GM23248 (cell line): ENCODE measurements around the gene SLX4IP. TPM values are rescaled to one million over a fixed set of nuclear protein-coding genes. Genes with fewer than 3 reads are reported as not detected.
A peak's percentile ranks its signal among the peaks of the same experiment; 100 is the strongest.

Source experiments
- DNase-seq: peaks from one replicate; pipeline ENCODE4 v3.0.0-alpha.2; 2015
- H2AFZ ChIP-seq: fragments of 200-600 bp; sonication (generic); 2 replicates; pipeline ENCODE4 v1.6.1; 2016; ENCODE audit warnings: antibody characterized with exemption
- H3F3A ChIP-seq: fragments of 200-600 bp; sonication (generic); 2 replicates; pipeline ENCODE4 v1.6.1; 2016; ENCODE audit warnings: mild to moderate bottlenecking, antibody characterized with exemption, mixed run types; ENCODE audit not compliant: insufficient read depth
- H3K27ac ChIP-seq: fragments of 200-600 bp; sonication (generic); 2 replicates; pipeline ENCODE4 v1.5.1; 2016; ENCODE audit warnings: mild to moderate bottlenecking
- H3K27me3 ChIP-seq: fragments of 200-600 bp; sonication (generic); replicated peaks from 2 replicates; pipeline ENCODE4 v1.6.1; 2016; ENCODE audit warnings: mild to moderate bottlenecking; ENCODE audit not compliant: insufficient read depth
- H3K36me3 ChIP-seq: fragments of 200-600 bp; sonication (generic); 2 replicates; pipeline ENCODE4 v1.6.1; 2016; ENCODE audit warnings: low read depth, mild to moderate bottlenecking
- H3K4me1 ChIP-seq: fragments of 200-600 bp; sonication (generic); 2 replicates; pipeline ENCODE4 v1.6.1; 2016; ENCODE audit warnings: mild to moderate bottlenecking; ENCODE audit not compliant: insufficient read depth
- H3K4me2 ChIP-seq: fragments of 200-600 bp; sonication (generic); one replicate; pipeline ENCODE4 v1.6.1; 2016; ENCODE audit warnings: mild to moderate bottlenecking; ENCODE audit not compliant: unreplicated experiment
- H3K4me3 ChIP-seq: fragments of 200-600 bp; sonication (generic); 2 replicates; pipeline ENCODE4 v1.5.1; 2016; ENCODE audit warnings: mild to moderate bottlenecking
- H3K79me2 ChIP-seq: fragments of 200-600 bp; sonication (generic); 2 replicates; pipeline ENCODE4 v1.6.1; 2016; ENCODE audit warnings: mild to moderate bottlenecking; ENCODE audit not compliant: insufficient read depth
- H3K9ac ChIP-seq: fragments of 200-600 bp; sonication (generic); 2 replicates; pipeline ENCODE4 v1.6.1; 2016; ENCODE audit warnings: mild to moderate bottlenecking
- H3K9me2 ChIP-seq: fragments of 200-600 bp; sonication (generic); 2 replicates; pipeline ENCODE4 v1.6.1; 2016; ENCODE audit warnings: mixed run types, mild to moderate bottlenecking, moderate library complexity; ENCODE audit not compliant: insufficient read depth
- H3K9me3 ChIP-seq: fragments of 200-600 bp; sonication (generic); one replicate; pipeline ENCODE4 v1.6.1; 2017; ENCODE audit warnings: low read depth
- H4K20me1 ChIP-seq: fragments of 200-600 bp; sonication (generic); 2 replicates; pipeline ENCODE4 v1.6.0; 2016; ENCODE audit not compliant: insufficient read depth
- EZH2 ChIP-seq: fragments of 200-600 bp; sonication (generic); IDR thresholded peaks from 2 replicates; pipeline ENCODE4 v1.6.1; 2018; ENCODE audit warnings: antibody characterized with exemption, mild to moderate bottlenecking; ENCODE audit not compliant: insufficient read depth, poor library complexity, severe bottlenecking
- EZH2phosphoT487 ChIP-seq: fragments of 200-600 bp; sonication (generic); IDR thresholded peaks from 2 replicates; pipeline ENCODE4 v1.6.1; 2018; ENCODE audit warnings: antibody characterized with exemption, moderate library complexity, mild to moderate bottlenecking, low read depth; ENCODE audit not compliant: insufficient read depth
- WGBS, 2 experiments: methylation state at CpG; one replicate each; pipeline ENCODE4 v1.1.6; 2015 to 2017; ENCODE audit warnings: low lambda C conversion rate in 2 of 2, low coverage in 1 of 2; ENCODE audit errors: missing lambda C conversion rate in 2 of 2; 5-methylcytosine and 5-hydroxymethylcytosine counted together
- in situ Hi-C: fragments of 300-500 bp; cut with MboI; formaldehyde crosslinking; loops from 2 replicates; pipeline ENCODE4 v1.15.0; 2020
- polyA plus RNA-seq: library from polyadenylated mRNA; unstranded; fragments of >200 nt; fragmentation: Nextera tagmentation; extraction: Ambion mirVana; gene quantifications from 2 replicates; pipeline ENCODE4 v1.2.1, GENCODE V29; 2016
- total RNA-seq: library from RNA; depleted of rRNA; stranded (reverse); fragments of >200 nt; shearing (Covaris generic); gene quantifications from 2 replicates; pipeline ENCODE4 v1.2.3, GENCODE V29; 2014

SLX4IP gene
- total and polyA plus RNA-seq, 2 experiments from 2014 or later = 3.7 to 3.9 TPM

- Histone ChIP-seq H3K4me3 (no peak overlapping the region), H3K9me3 (no peaks in the 10 kb centered on the region), H3K4me1 (peaks cover 14% of the 10 kb centered on the region), H3K9me2 (no peaks in the 10 kb centered on the region), H3K9ac (no peak overlapping the region), H3K27ac (no peak overlapping the region), H3K27me3 (no peaks in the 10 kb centered on the region), H2AFZ (no peak overlapping the region), H4K20me1 (no peaks in the 10 kb centered on the region), H3K79me2 (no peaks in the 10 kb centered on the region), H3K36me3 (no peaks in the 10 kb centered on the region), H3F3A (peaks cover 12% of the 10 kb centered on the region; the same call in 1 of the 2 replicates), H3K4me2 (no peak overlapping the region)
- DNase-seq = no peak
- TF ChIP-seq EZH2phosphoT487 = no peak
- TF ChIP-seq EZH2 = no peak
- WGBS, 2 experiments = 96 to 98% methylated on average over 7 of the region's 7 CpGs
- in situ Hi-C loops = no loop called here
These were observed 69.5 kb downstream of the SLX4IP start for GRCh38 chr20:10504608-10504993.

GRCh38 chr20:10504994-10505730 lies 70.1 kb downstream of the SLX4IP start:
- no peaks in the 10 kb centered on the region for H3K79me2 ChIP-seq
- no peaks in the 10 kb centered on the region for H3K36me3 ChIP-seq
- H3K4me3 ChIP-seq = no peak overlapping the region
- in situ Hi-C loops = no loop called here
- no peaks in the 10 kb centered on the region for H3K9me2 ChIP-seq
- TF ChIP-seq EZH2phosphoT487 (no peak), EZH2 (no peak)
- no peaks in the 10 kb centered on the region for H3K9me3 ChIP-seq
- 18 to 22% methylated on average over 5 of the region's 5 CpGs for WGBS, 2 experiments
- H2AFZ ChIP-seq = peak overlapping the region; percentile 37; the same call in 1 of the 2 replicates
- H3K9ac ChIP-seq = no peak overlapping the region
- no peaks in the 10 kb centered on the region for H4K20me1 ChIP-seq
- no peaks in the 10 kb centered on the region for H3K27me3 ChIP-seq
- peak; percentile 48 for DNase-seq
- peaks cover 12% of the 10 kb centered on the region; the same call in 1 of the 2 replicates for H3F3A ChIP-seq
- no peak overlapping the region for H3K4me2 ChIP-seq
- peaks cover 14% of the 10 kb centered on the region for H3K4me1 ChIP-seq
- no peak overlapping the region for H3K27ac ChIP-seq

- H3K27me3 ChIP-seq = no peaks in the 10 kb centered on the region
- H3K4me2 ChIP-seq = no peak overlapping the region
- H3K4me3 ChIP-seq = no peak overlapping the region
- no peaks in the 10 kb centered on the region for H3K79me2 ChIP-seq
- in situ Hi-C loops = no loop called here
- no peaks in the 10 kb centered on the region for H3K36me3 ChIP-seq
- H3K4me1 ChIP-seq = peaks cover 17% of the 10 kb centered on the region
- no peak for DNase-seq
- no peaks in the 10 kb centered on the region for H3K9me2 ChIP-seq
- no peaks in the 10 kb centered on the region for H4K20me1 ChIP-seq
- peaks cover 15% of the 10 kb centered on the region for H3F3A ChIP-seq
- H3K9me3 ChIP-seq = no peaks in the 10 kb centered on the region
- no peak for TF ChIP-seq EZH2
- TF ChIP-seq EZH2phosphoT487 = no peak
- 18 to 33% methylated on average over 2 of the region's 2 CpGs for WGBS, 2 experiments
- no peak overlapping the region for H2AFZ ChIP-seq
- no peak overlapping the region for H3K9ac ChIP-seq
- H3K27ac ChIP-seq = no peak overlapping the region
These were observed 70.7 kb downstream of the SLX4IP start for GRCh38 chr20:10505827-10506226.

- WGBS, 2 experiments = 95 to 99% methylated on average over 4 of the region's 4 CpGs
- H3K79me2 ChIP-seq = no peaks in the 10 kb centered on the region
- H3K9me2 ChIP-seq = no peaks in the 10 kb centered on the region
- in situ Hi-C loops = no loop called here
- no peak overlapping the region for H3K4me2 ChIP-seq
- no peaks in the 10 kb centered on the region for H3K36me3 ChIP-seq
- no peaks in the 10 kb centered on the region for H4K20me1 ChIP-seq
- H3K9me3 ChIP-seq = no peaks in the 10 kb centered on the region
- no peak overlapping the region for H2AFZ ChIP-seq
- no peak overlapping the region for H3K27ac ChIP-seq
- no peak for DNase-seq
- TF ChIP-seq EZH2 (no peak), EZH2phosphoT487 (no peak)
- peaks cover 28% of the 10 kb centered on the region for H3K4me1 ChIP-seq
- H3K4me3 ChIP-seq = no peak overlapping the region
- no peaks in the 10 kb centered on the region for H3K27me3 ChIP-seq
- H3K9ac ChIP-seq = no peak overlapping the region
- H3F3A ChIP-seq = peaks cover 24% of the 10 kb centered on the region
These were observed 71.9 kb downstream of the SLX4IP start for GRCh38 chr20:10507052-10507451.
